ENCODE measurements around the gene SLC35F5.

DNA sequence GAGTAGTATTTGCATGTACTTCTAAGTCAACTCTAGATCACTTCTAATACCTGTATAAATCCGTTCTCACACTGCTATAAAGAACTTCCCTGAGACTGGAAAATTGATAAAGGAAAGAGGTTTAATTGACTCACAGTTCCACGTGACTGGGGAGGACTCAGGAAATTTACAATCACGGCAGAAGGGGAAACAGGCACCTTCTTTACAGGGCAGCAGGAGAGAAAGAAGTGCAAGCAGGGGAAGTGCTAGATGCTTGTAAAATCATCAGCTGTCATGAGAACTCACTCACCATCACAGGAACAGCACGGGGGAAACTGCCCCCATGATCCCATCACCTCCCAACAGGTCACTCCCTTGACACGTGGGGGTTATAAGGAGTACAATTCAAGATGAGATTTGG lies 24.0 kb upstream of the SLC35F5 start:
- TF ChIP-seq EP300 (IDR thresholded peaks at IDR 0.05), result no peak
- TF ChIP-seq POLR2A (IDR thresholded peaks at IDR 0.05), result no peak
- TF ChIP-seq, protein P1, sequence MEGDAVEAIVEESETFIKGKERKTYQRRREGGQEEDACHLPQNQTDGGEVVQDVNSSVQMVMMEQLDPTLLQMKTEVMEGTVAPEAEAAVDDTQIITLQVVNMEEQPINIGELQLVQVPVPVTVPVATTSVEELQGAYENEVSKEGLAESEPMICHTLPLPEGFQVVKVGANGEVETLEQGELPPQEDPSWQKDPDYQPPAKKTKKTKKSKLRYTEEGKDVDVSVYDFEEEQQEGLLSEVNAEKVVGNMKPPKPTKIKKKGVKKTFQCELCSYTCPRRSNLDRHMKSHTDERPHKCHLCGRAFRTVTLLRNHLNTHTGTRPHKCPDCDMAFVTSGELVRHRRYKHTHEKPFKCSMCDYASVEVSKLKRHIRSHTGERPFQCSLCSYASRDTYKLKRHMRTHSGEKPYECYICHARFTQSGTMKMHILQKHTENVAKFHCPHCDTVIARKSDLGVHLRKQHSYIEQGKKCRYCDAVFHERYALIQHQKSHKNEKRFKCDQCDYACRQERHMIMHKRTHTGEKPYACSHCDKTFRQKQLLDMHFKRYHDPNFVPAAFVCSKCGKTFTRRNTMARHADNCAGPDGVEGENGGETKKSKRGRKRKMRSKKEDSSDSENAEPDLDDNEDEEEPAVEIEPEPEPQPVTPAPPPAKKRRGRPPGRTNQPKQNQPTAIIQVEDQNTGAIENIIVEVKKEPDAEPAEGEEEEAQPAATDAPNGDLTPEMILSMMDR (IDR thresholded peaks at IDR 0.05), result no peak
- no peak for TF ChIP-seq POLR2AphosphoS5 (IDR thresholded peaks at IDR 0.05)

Measured in sigmoid colon (tissue), 4 donors.